Progenitor cell of endocrine pancreas (in vitro differentiated cells): ENCODE data around the gene GALR3. TPM values are rescaled to one million over a fixed set of nuclear protein-coding genes. Genes with fewer than 3 reads are reported as not detected.
A peak's percentile ranks its signal among the peaks of the same experiment; 100 is the strongest.

Experiments
- DNase-seq: peaks from one replicate; pipeline ENCODE4 v3.0.0; 2021; ENCODE audit warnings: low spot score; ENCODE audit not compliant: unreplicated experiment
- H3K27ac Mint-ChIP-seq: 2 replicates; pipeline ENCODE4 v1.8.0; 2021; ENCODE audit warnings: mild to moderate bottlenecking, moderate library complexity, mixed read lengths
- H3K27me3 Mint-ChIP-seq: 2 replicates; pipeline ENCODE4 v1.8.0; 2021; ENCODE audit warnings: mixed read lengths
- H3K36me3 Mint-ChIP-seq: 2 replicates; pipeline ENCODE4 v1.8.0; 2022; ENCODE audit warnings: mixed read lengths; ENCODE audit not compliant: insufficient read depth
- H3K4me1 Mint-ChIP-seq: 2 replicates; pipeline ENCODE4 v1.8.0; 2021; ENCODE audit warnings: low read depth, mixed read lengths
- H3K4me3 Mint-ChIP-seq: 2 replicates; pipeline ENCODE4 v1.8.0; 2021; ENCODE audit warnings: low read depth, mild to moderate bottlenecking, moderate library complexity, mixed read lengths
- H3K9me3 Mint-ChIP-seq: 2 replicates; pipeline ENCODE4 v1.8.0; 2021; ENCODE audit warnings: low read depth, mixed read lengths
- total RNA-seq: library from RNA; stranded (reverse); gene quantifications from 2 replicates; pipeline ENCODE4 v1.2.1, GENCODE V29; 2021
- TF ChIP-seq, protein P1 (sequence below): fragments of 200-600 bp; sonication (generic); IDR thresholded peaks from one replicate; pipeline ENCODE4 v1.5.0; 2021; ENCODE audit warnings: antibody characterized with exemption, mild to moderate bottlenecking; ENCODE audit not compliant: unreplicated experiment

The GALR3 gene
- total RNA-seq, 1 donor from 2014 or later = 0.41 TPM

DNA sequence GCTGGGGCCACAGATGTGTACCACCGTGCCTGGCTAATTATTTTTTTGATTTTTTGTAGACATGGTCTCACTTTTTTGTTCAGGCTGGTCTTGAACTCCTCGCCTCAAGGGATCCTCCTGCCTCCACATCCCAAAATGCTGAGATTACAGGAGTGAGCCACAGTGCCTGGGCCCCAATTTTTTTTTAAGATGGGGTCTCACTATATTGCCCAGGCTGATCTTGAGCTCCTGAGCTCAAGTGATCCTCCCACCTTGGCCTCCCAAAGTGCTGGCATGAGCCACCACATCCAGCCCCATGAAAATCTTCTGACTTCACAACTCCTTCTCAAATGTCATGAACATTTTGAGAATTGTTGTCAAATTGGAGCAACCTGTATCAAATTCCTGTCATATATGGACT, 23.3 kb downstream of the GALR3 start:
- peaks cover 28% of the 10 kb centered on the region for H3K4me1 Mint-ChIP-seq
- H3K27me3 Mint-ChIP-seq = no peaks in the 10 kb centered on the region
- TF ChIP-seq, protein P1, sequence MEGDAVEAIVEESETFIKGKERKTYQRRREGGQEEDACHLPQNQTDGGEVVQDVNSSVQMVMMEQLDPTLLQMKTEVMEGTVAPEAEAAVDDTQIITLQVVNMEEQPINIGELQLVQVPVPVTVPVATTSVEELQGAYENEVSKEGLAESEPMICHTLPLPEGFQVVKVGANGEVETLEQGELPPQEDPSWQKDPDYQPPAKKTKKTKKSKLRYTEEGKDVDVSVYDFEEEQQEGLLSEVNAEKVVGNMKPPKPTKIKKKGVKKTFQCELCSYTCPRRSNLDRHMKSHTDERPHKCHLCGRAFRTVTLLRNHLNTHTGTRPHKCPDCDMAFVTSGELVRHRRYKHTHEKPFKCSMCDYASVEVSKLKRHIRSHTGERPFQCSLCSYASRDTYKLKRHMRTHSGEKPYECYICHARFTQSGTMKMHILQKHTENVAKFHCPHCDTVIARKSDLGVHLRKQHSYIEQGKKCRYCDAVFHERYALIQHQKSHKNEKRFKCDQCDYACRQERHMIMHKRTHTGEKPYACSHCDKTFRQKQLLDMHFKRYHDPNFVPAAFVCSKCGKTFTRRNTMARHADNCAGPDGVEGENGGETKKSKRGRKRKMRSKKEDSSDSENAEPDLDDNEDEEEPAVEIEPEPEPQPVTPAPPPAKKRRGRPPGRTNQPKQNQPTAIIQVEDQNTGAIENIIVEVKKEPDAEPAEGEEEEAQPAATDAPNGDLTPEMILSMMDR = no peak
- H3K4me3 Mint-ChIP-seq = no peak overlapping the region
- peaks cover 9% of the 10 kb centered on the region for H3K36me3 Mint-ChIP-seq
- no peak overlapping the region for H3K27ac Mint-ChIP-seq
- no peaks in the 10 kb centered on the region for H3K9me3 Mint-ChIP-seq
- no peak for DNase-seq

DNA sequence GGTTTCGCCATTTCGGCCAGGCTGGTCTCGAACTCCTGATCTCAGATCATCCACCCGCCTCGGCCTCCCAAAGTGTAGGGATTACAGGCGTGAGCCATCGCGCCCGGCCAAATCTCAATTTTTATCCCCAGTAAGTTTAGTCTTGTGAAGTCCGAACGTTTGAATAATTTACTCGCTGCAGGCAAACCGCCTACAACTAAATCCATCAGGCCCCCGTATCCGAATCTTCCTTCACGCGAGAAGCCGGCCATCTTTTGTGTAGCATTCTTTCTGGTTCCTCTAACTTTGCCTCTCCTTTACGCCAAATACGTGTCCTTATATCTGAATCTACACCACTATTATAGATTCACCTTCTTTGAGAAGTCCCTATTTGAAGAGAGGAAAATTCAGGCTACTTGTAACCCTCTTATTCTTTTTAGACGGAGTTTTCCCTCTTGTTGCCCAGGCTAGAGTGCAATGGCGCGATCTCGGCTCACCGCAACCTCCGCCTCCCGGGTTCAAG, 25.5 kb downstream of the GALR3 start:
- peak overlapping the region; percentile 87 for H3K4me3 Mint-ChIP-seq
- no peaks in the 10 kb centered on the region for H3K27me3 Mint-ChIP-seq
- peak overlapping the region; percentile 94 for H3K27ac Mint-ChIP-seq
- H3K4me1 Mint-ChIP-seq = peaks cover 16% of the 10 kb centered on the region
- H3K36me3 Mint-ChIP-seq = peaks cover 14% of the 10 kb centered on the region
- DNase-seq = no peak
- no peaks in the 10 kb centered on the region for H3K9me3 Mint-ChIP-seq
- TF ChIP-seq, protein P1 = no peak

DNA sequence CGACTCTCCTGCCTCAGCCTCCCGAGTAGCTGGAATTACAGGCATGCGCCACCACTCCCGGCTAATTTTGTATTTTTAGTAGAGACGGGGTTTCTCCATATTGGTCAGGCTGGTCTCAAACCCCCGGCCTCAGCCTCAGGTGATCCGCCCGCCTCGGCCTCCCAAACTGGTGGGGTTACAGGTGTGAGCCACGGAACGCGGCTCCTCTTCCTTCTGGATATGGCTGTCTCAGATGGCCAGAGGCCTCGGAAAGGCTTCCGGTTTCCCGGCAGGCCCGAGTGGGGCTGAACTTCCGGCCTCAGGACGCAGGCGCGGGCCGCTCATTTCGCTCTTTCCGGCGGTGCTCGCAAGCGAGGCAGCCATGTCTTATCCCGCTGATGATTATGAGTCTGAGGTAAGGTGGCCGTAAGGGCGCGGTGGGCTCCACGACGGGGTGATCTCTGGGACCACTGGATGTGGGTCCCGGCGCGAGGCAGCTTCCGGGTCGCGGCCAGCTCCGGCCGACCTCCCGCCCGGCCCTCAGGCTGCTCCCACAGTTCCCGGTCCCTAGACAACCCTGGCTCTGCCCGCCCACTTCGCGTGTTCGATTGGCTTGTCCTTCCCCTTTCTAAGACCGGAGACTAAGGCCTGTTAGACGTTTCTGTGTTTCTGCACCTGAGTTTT, 26.0 kb downstream of the GALR3 start, which contains the start of gene EIF3L:
EIF3L (plus strand) TSS at position 331 of the 663 bp plus-strand sequence; CDS start at position 362, 31 bp downstream.
- Mint-ChIP-seq H3K36me3 (peaks cover 18% of the 10 kb centered on the region), H3K4me3 (peak within 1 kb of the TSS; percentile 87), H3K4me1 (peaks cover 16% of the 10 kb centered on the region), H3K27me3 (no peaks in the 10 kb centered on the region), H3K9me3 (no peaks in the 10 kb centered on the region), H3K27ac (peak within 1 kb of the TSS; percentile 94)
- TF ChIP-seq, protein P1 = no peak
- peak; percentile 71 for DNase-seq

DNA sequence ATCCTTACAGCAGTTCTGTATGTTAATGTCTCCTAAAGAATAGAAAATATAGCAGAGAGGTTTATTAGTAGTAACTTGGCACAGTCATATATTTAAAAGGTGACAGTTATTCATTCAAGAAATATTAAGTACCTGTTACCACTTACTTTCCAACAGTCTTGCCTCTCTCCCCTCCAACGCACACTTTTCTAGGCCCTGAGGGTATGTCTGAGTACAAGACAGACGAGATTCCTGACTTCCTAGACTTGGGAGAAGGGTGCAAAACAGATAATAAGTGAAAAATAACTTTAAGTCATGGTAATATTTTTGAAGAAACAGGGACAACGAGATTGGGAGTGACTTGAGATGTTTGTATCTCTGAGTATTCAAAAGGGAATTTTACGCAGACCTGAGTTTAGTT, 27.6 kb downstream of the GALR3 start:
- TF ChIP-seq, protein P1 = no peak
- H3K36me3 Mint-ChIP-seq = peaks cover 29% of the 10 kb centered on the region
- peak overlapping the region; percentile 87 for H3K4me3 Mint-ChIP-seq
- H3K27me3 Mint-ChIP-seq = no peaks in the 10 kb centered on the region
- DNase-seq = no peak
- peaks cover 16% of the 10 kb centered on the region for H3K4me1 Mint-ChIP-seq
- H3K9me3 Mint-ChIP-seq = no peaks in the 10 kb centered on the region
- peak overlapping the region; percentile 90 for H3K27ac Mint-ChIP-seq

DNA sequence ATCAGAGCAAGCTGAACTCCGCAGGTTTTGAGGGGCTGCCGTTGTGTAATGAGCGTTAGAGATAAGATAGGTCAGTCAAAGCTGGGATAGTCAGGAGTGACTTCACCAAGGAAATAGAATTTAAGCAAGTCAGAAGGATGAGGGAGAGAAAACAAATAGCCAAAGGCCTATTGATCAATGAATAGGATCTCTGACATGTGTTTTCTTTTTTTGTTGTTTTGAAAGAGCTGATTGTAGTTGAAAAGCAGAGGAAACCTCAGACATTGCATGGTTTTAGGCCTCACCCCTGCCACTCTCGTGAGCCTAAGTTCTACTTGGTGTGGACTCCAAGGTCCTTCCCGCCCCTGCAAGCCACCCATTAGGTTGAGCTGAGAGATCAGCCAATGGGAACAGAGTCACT, 29.2 kb downstream of the GALR3 start:
- no peak for DNase-seq
- peak overlapping the region; percentile 25 for H3K27ac Mint-ChIP-seq
- TF ChIP-seq, protein P1 = no peak

More for the DNA sequence above, 29.2 kb downstream of the GALR3 start:
- peaks cover 16% of the 10 kb centered on the region for H3K4me1 Mint-ChIP-seq
- H3K27me3 Mint-ChIP-seq = no peaks in the 10 kb centered on the region
- no peak overlapping the region for H3K4me3 Mint-ChIP-seq
- H3K9me3 Mint-ChIP-seq = no peaks in the 10 kb centered on the region
- peaks cover 31% of the 10 kb centered on the region for H3K36me3 Mint-ChIP-seq
